SU-DHL-6 (cell line): ENCODE data around the gene VWCE.

ENCODE experiments used
- H2AFZ ChIP-seq: fragments of 200-600 bp; sonication (generic); 2 replicates; pipeline ENCODE4 v1.6.1; 2014; ENCODE audit warnings: low read depth, mild to moderate bottlenecking, moderate library complexity, mixed read lengths, antibody characterized with exemption, low read length; ENCODE audit not compliant: severe bottlenecking
- H3F3A ChIP-seq: fragments of 200-600 bp; shearing (Covaris generic); 2 replicates; pipeline ENCODE4 v1.6.0; 2016; ENCODE audit warnings: antibody characterized with exemption, mild to moderate bottlenecking; ENCODE audit not compliant: insufficient read depth
- H3K27ac ChIP-seq: fragments of 200-600 bp; sonication (generic); 2 replicates; pipeline ENCODE4 v1.5.1; 2016; ENCODE audit warnings: low read depth, mild to moderate bottlenecking, low read length, moderate library complexity, mixed read lengths
- H3K27me3 ChIP-seq: fragments of 200-600 bp; sonication (generic), shearing (Covaris generic); 2 replicates; pipeline ENCODE4 v1.6.0; 2014; ENCODE audit warnings: mild to moderate bottlenecking, low read length
- H3K36me3 ChIP-seq: fragments of 200-600 bp; sonication (generic); 2 replicates; pipeline ENCODE4 v1.6.1; 2014; ENCODE audit warnings: mild to moderate bottlenecking, low read length, mixed read lengths
- H3K4me2 ChIP-seq: fragments of 300-600, 200-600 bp; shearing (Covaris generic), sonication (generic); 2 replicates; pipeline ENCODE4 v1.6.0; 2014; ENCODE audit warnings: low read length, low read depth, mild to moderate bottlenecking; ENCODE audit not compliant: poor library complexity, severe bottlenecking
- H3K4me3 ChIP-seq: fragments of 200-600 bp; sonication (generic); 2 replicates; pipeline ENCODE4 v1.5.1; 2014; ENCODE audit warnings: antibody characterized with exemption, low read length, mild to moderate bottlenecking, mixed read lengths; ENCODE audit not compliant: insufficient read depth, poor library complexity, severe bottlenecking
- H3K79me2 ChIP-seq: fragments of 200-600 bp; sonication (generic); 2 replicates; pipeline ENCODE4 v1.6.1; 2014; ENCODE audit warnings: mild to moderate bottlenecking, low read length, moderate library complexity; ENCODE audit not compliant: insufficient read depth
- H3K9ac ChIP-seq: fragments of 200-600 bp; sonication (generic); 2 replicates; pipeline ENCODE4 v1.7.0; 2014; ENCODE audit warnings: mild to moderate bottlenecking, low read length
- H3K9me2 ChIP-seq: fragments of 200-600 bp; sonication (generic); replicated peaks from 2 replicates; pipeline ENCODE4 v1.6.1; 2014; ENCODE audit warnings: low read length; ENCODE audit not compliant: insufficient read depth
- H3K9me3 ChIP-seq: fragments of 200-600 bp; sonication (generic); 2 replicates; pipeline ENCODE4 v1.6.1; 2014; ENCODE audit warnings: low read length, mixed read lengths; ENCODE audit not compliant: insufficient read depth
- H4K20me1 ChIP-seq: fragments of 200-600 bp; sonication (generic); 2 replicates; pipeline ENCODE4 v1.6.1; 2014; ENCODE audit warnings: low read depth, mild to moderate bottlenecking, antibody characterized with exemption, low read length, moderate library complexity, mixed read lengths
- EZH2phosphoT487 ChIP-seq: fragments of 200-600 bp; sonication (generic), shearing (Covaris generic); conservative IDR thresholded peaks from 2 replicates; pipeline ENCODE4 v1.6.1; 2018; ENCODE audit warnings: mild to moderate bottlenecking, antibody characterized with exemption, low read length, moderate library complexity, mixed read lengths
- TF ChIP-seq, protein P1 (sequence below): fragments of 200-600 bp; sonication (generic); IDR thresholded peaks from one replicate; pipeline ENCODE4 v1.5.1; 2017; ENCODE audit warnings: antibody characterized with exemption, mild to moderate bottlenecking, low read length, moderate library complexity; ENCODE audit not compliant: insufficient read depth, poor library complexity, severe bottlenecking

Gene VWCE

GRCh38 chr11:61273178-61274078 is 21.7 kb downstream of the VWCE start:
- Histone ChIP-seq H3K9me3 (no peaks in the 10 kb centered on the region), H3K9ac (no peak overlapping the region), H3F3A (no peaks in the 10 kb centered on the region), H3K4me3 (no peak overlapping the region), H3K9me2 (no peaks in the 10 kb centered on the region), H2AFZ (no peak overlapping the region), H3K27ac (no peak overlapping the region), H3K36me3 (no peaks in the 10 kb centered on the region), H3K27me3 (no peaks in the 10 kb centered on the region), H3K4me2 (no peak overlapping the region), H3K79me2 (no peaks in the 10 kb centered on the region), H4K20me1 (no peaks in the 10 kb centered on the region)
- TF ChIP-seq, protein P1, sequence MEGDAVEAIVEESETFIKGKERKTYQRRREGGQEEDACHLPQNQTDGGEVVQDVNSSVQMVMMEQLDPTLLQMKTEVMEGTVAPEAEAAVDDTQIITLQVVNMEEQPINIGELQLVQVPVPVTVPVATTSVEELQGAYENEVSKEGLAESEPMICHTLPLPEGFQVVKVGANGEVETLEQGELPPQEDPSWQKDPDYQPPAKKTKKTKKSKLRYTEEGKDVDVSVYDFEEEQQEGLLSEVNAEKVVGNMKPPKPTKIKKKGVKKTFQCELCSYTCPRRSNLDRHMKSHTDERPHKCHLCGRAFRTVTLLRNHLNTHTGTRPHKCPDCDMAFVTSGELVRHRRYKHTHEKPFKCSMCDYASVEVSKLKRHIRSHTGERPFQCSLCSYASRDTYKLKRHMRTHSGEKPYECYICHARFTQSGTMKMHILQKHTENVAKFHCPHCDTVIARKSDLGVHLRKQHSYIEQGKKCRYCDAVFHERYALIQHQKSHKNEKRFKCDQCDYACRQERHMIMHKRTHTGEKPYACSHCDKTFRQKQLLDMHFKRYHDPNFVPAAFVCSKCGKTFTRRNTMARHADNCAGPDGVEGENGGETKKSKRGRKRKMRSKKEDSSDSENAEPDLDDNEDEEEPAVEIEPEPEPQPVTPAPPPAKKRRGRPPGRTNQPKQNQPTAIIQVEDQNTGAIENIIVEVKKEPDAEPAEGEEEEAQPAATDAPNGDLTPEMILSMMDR, result no peak
- TF ChIP-seq EZH2phosphoT487, result no peak

DNA sequence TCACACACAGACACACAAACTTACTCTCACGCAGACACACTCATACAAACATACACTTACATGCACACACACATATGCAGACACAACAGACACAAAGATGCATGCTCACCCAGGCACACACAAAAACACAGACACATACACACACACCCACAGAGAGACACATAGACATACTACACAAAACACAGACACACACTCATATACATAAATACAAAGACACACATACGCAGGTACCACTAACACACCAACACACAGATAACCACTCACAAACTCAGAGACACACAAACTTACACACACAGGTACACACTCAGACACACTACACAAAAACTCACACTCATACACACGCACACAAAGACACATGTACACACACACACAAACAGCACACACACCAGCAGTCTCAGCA is 22.4 kb downstream of the VWCE start:
- H3K4me2 ChIP-seq, result no peak overlapping the region
- H4K20me1 ChIP-seq, result no peaks in the 10 kb centered on the region
- no peak overlapping the region for H3K9ac ChIP-seq
- no peaks in the 10 kb centered on the region for H3K36me3 ChIP-seq
- no peak overlapping the region for H3K4me3 ChIP-seq
- no peaks in the 10 kb centered on the region for H3K27me3 ChIP-seq
- no peak for TF ChIP-seq EZH2phosphoT487
- TF ChIP-seq, protein P1, result no peak
- H2AFZ ChIP-seq, result no peak overlapping the region
- H3K27ac ChIP-seq, result no peak overlapping the region
- H3F3A ChIP-seq, result no peaks in the 10 kb centered on the region
- no peaks in the 10 kb centered on the region for H3K9me2 ChIP-seq
- no peaks in the 10 kb centered on the region for H3K79me2 ChIP-seq
- H3K9me3 ChIP-seq, result no peaks in the 10 kb centered on the region

GRCh38 chr11:61270354-61271076 is 24.6 kb downstream of the VWCE start:
- Histone ChIP-seq H3F3A (no peaks in the 10 kb centered on the region), H3K27me3 (no peaks in the 10 kb centered on the region)

More at GRCh38 chr11:61270354-61271076, 24.6 kb downstream of the VWCE start:
- Histone ChIP-seq H3K4me2 (no peak overlapping the region), H3K9ac (no peak overlapping the region), H3K9me3 (no peaks in the 10 kb centered on the region), H3K9me2 (no peaks in the 10 kb centered on the region), H3K36me3 (no peaks in the 10 kb centered on the region), H3K4me3 (no peak overlapping the region), H4K20me1 (no peaks in the 10 kb centered on the region), H2AFZ (no peak overlapping the region), H3K27ac (no peak overlapping the region), H3K79me2 (no peaks in the 10 kb centered on the region)
- TF ChIP-seq, protein P1, result no peak
- TF ChIP-seq EZH2phosphoT487, result no peak
